ENCODE results near the gene SMURF2.

DNA sequence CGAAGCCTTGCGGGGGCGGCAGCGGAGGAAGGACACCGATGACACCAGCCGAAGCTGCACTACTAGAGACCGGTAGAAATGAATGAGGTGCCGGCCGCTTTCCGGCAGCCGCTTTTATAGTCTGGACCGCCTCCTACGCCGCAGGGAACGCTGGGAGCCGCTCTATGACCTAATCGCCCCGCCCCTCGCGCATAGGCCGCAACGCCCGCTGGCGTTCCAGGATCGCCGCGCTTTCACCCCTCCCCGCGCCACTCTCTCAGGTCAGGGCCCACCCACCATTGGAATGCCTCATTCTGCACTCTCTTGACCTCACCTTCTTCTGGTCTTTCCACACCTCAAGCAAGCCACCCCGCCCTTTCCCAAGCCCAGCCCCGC, 155.9 kb downstream of the SMURF2 start, which contains the start of gene DDX5:
- TF ChIP-seq, protein P1, sequence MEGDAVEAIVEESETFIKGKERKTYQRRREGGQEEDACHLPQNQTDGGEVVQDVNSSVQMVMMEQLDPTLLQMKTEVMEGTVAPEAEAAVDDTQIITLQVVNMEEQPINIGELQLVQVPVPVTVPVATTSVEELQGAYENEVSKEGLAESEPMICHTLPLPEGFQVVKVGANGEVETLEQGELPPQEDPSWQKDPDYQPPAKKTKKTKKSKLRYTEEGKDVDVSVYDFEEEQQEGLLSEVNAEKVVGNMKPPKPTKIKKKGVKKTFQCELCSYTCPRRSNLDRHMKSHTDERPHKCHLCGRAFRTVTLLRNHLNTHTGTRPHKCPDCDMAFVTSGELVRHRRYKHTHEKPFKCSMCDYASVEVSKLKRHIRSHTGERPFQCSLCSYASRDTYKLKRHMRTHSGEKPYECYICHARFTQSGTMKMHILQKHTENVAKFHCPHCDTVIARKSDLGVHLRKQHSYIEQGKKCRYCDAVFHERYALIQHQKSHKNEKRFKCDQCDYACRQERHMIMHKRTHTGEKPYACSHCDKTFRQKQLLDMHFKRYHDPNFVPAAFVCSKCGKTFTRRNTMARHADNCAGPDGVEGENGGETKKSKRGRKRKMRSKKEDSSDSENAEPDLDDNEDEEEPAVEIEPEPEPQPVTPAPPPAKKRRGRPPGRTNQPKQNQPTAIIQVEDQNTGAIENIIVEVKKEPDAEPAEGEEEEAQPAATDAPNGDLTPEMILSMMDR (IDR thresholded peaks at IDR 0.05), result no peak
- TF ChIP-seq EP300 (IDR thresholded peaks at IDR 0.05) (peak in 1 of 2 donors; percentile 99), POLR2A (IDR thresholded peaks at IDR 0.05) (peak; percentile 93 to 97)
